ENCODE measurements around the gene CCM2. TPM values are rescaled to one million over a fixed set of nuclear protein-coding genes. Genes with fewer than 3 reads are reported as not detected.

The CCM2 gene
- polyA plus RNA-seq, 1 donor from 2014 or later: 25.8 TPM

GRCh38 chr7:45119550-45119949 is 119.5 kb downstream of the CCM2 start:
- no peaks in the 10 kb centered on the region for H3K79me2 ChIP-seq (replicated peaks; ENCODE audit: insufficient read depth, low read length)
- H3K4me2 ChIP-seq (ENCODE audit: low read length): no peak overlapping the region
- H3K9me2 ChIP-seq (ENCODE audit: insufficient read depth, low read length): no peaks in the 10 kb centered on the region
- no peak overlapping the region for H3K4me3 ChIP-seq (ENCODE audit: low read length)
- H3K27me3 ChIP-seq (ENCODE audit: insufficient read depth, low read depth, low read length): no peaks in the 10 kb centered on the region
- no peaks in the 10 kb centered on the region for H3K9me3 ChIP-seq (ENCODE audit: low read length)
- H3K27ac ChIP-seq (ENCODE audit: low read length): no peak overlapping the region
- H4K20me1 ChIP-seq (ENCODE audit: insufficient read depth): no peaks in the 10 kb centered on the region
- TF ChIP-seq EP300 (conservative IDR thresholded peaks at IDR 0.05; ENCODE audit: poor library complexity, severe bottlenecking) (no peak), REST (IDR thresholded peaks at IDR 0.05; ENCODE audit: borderline replicate concordance) (no peak), POLR2AphosphoS5 (IDR thresholded peaks at IDR 0.05) (no peak), SMC3 (conservative IDR thresholded peaks at IDR 0.05; ENCODE audit: poor library complexity) (no peak), TAF1 (IDR thresholded peaks at IDR 0.05; ENCODE audit: low read depth) (no peak), MXI1 (conservative IDR thresholded peaks at IDR 0.05; ENCODE audit: poor library complexity, severe bottlenecking) (no peak), EZH2 (IDR thresholded peaks at IDR 0.05; ENCODE audit: borderline replicate concordance, insufficient read depth, low read length, poor library complexity, severe bottlenecking) (no peak), RAD21 (conservative IDR thresholded peaks at IDR 0.05) (no peak), CTCF (IDR thresholded peaks at IDR 0.05; ENCODE audit: poor library complexity, severe bottlenecking) (no peak)
- no peaks in the 10 kb centered on the region for H3F3A ChIP-seq (ENCODE audit: insufficient read depth, low read length, poor library complexity, severe bottlenecking)
- no peak overlapping the region for H3K9ac ChIP-seq (ENCODE audit: low read length)
- no peak overlapping the region for H2AFZ ChIP-seq (ENCODE audit: low read depth, low read length)
- H3K36me3 ChIP-seq (ENCODE audit: insufficient read depth, low read length): no peaks in the 10 kb centered on the region

GRCh38 chr7:45122975-45123860 is 123.2 kb downstream of the CCM2 start:
- Histone ChIP-seq H3K4me2 (ENCODE audit: low read length) (no peak overlapping the region), H4K20me1 (ENCODE audit: insufficient read depth) (no peaks in the 10 kb centered on the region), H3K4me3 (ENCODE audit: low read length) (no peak overlapping the region), H3K9me3 (ENCODE audit: low read length) (no peaks in the 10 kb centered on the region), H3K27me3 (ENCODE audit: insufficient read depth, low read depth, low read length) (no peaks in the 10 kb centered on the region), H2AFZ (ENCODE audit: low read depth, low read length) (no peak overlapping the region), H3F3A (ENCODE audit: insufficient read depth, low read length, poor library complexity, severe bottlenecking) (no peaks in the 10 kb centered on the region), H3K36me3 (ENCODE audit: insufficient read depth, low read length) (no peaks in the 10 kb centered on the region), H3K9me2 (ENCODE audit: insufficient read depth, low read length) (no peaks in the 10 kb centered on the region), H3K27ac (ENCODE audit: low read length) (no peak overlapping the region), H3K79me2 (replicated peaks; ENCODE audit: insufficient read depth, low read length) (no peaks in the 10 kb centered on the region), H3K9ac (ENCODE audit: low read length) (no peak overlapping the region)
- TF ChIP-seq RAD21 (conservative IDR thresholded peaks at IDR 0.05) (no peak), MXI1 (conservative IDR thresholded peaks at IDR 0.05; ENCODE audit: poor library complexity, severe bottlenecking) (no peak), REST (IDR thresholded peaks at IDR 0.05; ENCODE audit: borderline replicate concordance) (no peak), EP300 (conservative IDR thresholded peaks at IDR 0.05; ENCODE audit: poor library complexity, severe bottlenecking) (no peak), SMC3 (conservative IDR thresholded peaks at IDR 0.05; ENCODE audit: poor library complexity) (no peak), POLR2AphosphoS5 (IDR thresholded peaks at IDR 0.05) (no peak), TAF1 (IDR thresholded peaks at IDR 0.05; ENCODE audit: low read depth) (no peak), CTCF (IDR thresholded peaks at IDR 0.05; ENCODE audit: poor library complexity, severe bottlenecking) (no peak), EZH2 (IDR thresholded peaks at IDR 0.05; ENCODE audit: borderline replicate concordance, insufficient read depth, low read length, poor library complexity, severe bottlenecking) (no peak)
